AG08395 (cell line): ENCODE measurements around the gene PRPF6.

Experiments used
- DNase-seq: peaks from one replicate; pipeline ENCODE4 v3.0.0; 2012; ENCODE audit warnings: mixed read lengths, low spot score

The PRPF6 gene, protein sequence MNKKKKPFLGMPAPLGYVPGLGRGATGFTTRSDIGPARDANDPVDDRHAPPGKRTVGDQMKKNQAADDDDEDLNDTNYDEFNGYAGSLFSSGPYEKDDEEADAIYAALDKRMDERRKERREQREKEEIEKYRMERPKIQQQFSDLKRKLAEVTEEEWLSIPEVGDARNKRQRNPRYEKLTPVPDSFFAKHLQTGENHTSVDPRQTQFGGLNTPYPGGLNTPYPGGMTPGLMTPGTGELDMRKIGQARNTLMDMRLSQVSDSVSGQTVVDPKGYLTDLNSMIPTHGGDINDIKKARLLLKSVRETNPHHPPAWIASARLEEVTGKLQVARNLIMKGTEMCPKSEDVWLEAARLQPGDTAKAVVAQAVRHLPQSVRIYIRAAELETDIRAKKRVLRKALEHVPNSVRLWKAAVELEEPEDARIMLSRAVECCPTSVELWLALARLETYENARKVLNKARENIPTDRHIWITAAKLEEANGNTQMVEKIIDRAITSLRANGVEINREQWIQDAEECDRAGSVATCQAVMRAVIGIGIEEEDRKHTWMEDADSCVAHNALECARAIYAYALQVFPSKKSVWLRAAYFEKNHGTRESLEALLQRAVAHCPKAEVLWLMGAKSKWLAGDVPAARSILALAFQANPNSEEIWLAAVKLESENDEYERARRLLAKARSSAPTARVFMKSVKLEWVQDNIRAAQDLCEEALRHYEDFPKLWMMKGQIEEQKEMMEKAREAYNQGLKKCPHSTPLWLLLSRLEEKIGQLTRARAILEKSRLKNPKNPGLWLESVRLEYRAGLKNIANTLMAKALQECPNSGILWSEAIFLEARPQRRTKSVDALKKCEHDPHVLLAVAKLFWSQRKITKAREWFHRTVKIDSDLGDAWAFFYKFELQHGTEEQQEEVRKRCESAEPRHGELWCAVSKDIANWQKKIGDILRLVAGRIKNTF

DNA sequence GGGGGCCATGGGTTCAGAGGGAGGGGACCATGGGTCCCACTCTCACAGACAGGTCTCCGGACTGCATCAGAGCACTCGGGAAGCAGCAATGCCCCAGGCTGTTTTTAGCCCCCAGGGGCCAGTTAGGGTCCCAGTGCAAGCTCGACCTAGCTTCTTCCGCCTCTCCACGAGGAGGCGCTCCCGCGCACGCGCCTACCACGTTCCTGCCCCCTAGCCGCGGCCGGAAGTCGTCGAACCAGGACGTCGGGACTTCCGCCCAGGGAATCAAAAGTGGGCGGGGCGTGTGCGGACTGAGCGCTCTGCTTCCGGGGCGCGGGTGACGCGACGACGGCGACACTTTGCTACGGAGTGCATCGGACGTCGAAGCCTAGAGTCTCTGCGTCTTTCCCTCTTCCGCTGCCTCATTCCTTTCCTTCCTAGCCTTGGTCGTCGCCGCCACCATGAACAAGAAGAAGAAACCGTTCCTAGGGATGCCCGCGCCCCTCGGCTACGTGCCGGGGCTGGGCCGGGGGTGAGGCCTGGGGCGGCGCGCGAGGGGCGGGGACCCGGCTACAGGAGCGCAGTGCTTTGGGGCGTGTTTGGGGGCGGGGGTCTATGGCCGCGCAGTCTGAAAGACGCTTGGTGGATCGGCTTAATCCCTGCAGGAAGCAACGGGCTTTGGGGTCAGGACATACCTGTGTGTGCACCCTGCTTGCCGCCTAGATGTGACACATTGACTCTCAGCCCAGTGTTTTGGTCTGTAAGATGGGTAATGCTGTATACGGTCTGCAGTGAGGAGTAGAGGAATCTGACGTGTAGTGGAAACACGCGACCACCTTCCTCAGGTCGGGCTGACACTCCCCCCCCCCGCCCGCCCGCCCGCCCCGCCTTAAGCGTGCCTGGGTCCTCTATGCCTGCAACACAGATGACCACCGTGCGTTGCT lies at the start of gene PRPF6:
PRPF6 (plus strand) TSS at position 327 of the 923 bp plus-strand sequence; CDS start at position 441, 114 bp downstream.
- peak; percentile 99 for DNase-seq

- no peak for DNase-seq
These were observed 49.2 kb upstream of the PRPF6 start for GRCh38 chr20:63931735-63932134.

DNA sequence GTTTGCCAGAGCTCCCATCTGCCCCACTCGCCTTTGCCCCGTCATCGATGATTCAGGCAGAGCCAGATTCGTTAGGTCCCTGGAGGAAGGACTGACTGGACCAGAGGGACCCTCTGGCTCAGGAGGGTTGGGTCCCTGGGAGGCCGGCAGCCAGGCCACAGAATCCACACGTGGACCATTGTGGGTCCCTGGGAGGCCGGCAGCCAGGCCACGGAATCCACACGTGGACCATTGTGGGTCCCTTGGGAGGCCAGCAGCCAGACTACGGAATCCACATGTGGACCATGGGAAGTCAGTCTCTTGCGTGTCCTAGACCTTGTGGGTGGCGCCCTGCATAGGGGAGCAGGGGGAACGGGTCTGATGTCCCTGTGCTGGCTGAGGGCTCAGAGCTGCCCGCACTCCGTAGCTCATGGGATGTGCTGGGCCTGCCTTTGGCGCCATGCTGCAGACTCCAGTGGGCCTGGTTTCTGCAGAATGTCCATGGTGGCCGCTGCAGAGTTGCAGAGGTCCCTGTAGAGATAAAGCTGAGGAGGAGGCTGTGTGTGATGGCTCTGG lies 48.2 kb upstream of the PRPF6 start:
- DNase-seq, result no peak

- no peak for DNase-seq
These were observed 47.3 kb upstream of the PRPF6 start for GRCh38 chr20:63933646-63934045.

- DNase-seq, result no peak
These were observed 46.5 kb upstream of the PRPF6 start for GRCh38 chr20:63934271-63935068.

- no peak for DNase-seq
These were observed 45.5 kb upstream of the PRPF6 start for GRCh38 chr20:63935447-63935846.

- DNase-seq, result no peak
These were observed 43.3 kb upstream of the PRPF6 start for GRCh38 chr20:63937596-63937995.

DNA sequence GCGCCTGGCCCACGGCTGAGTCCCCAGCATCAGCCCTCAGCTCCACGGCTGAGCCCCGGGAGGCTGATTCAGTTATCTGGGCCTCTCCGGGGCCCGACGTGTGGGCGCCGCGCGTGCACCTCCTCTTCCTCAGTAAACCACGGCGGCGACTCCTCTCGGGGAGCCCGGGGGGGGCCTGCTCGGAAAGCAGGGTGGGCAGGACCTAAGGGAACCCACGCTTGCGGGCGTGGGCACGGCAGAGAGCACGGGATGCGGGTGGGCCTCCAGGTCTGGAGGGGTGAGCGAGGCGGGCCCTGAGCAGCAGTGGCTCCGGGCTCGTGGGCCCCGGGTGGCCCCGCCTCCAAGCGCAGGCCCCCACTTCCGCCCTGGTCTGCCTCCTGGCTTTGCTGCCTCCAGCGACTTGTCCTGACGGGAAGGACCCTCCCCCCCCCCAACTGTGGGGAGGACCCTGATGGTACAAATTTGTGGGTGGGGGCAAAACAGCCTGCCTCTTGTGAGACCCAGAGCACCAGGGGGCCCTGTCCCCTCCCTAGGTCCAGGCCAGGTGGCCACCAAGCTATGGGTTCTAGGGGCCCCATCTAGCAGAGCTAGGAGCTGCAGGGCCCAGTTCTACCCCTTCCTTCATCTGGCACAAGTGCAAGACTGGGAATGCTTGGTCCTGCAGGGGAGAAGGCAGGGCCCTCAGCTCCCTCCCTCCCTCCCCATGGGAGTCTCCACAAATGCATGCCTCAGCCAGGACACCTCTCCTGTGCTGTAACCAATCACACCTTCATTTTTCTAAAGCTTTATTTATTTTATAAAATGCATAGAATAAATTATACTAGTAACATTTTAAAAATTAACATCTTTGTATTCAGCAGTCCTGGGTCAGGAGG lies 41.6 kb upstream of the PRPF6 start:
- DNase-seq, result no peak

DNA sequence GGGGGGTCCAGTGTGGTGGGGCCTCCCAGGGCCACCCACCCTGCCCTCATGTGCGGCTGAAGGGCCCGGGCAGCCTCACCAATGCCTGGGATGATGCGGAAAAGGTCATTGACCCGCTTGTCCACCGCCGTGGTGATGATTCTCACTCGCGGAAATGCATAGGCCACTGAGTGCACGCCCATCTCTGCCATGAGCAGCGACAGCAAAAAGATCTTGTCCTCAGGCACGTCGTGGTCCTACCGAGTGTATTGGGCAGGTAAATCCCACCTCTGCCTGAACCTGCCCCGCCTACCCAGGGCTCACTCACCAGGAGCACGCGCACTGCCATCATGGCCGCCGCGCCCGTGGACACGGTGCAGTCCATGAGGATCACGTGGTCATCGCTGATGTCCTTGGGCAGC lies 40.9 kb upstream of the PRPF6 start:
- DNase-seq, result no peak

DNA sequence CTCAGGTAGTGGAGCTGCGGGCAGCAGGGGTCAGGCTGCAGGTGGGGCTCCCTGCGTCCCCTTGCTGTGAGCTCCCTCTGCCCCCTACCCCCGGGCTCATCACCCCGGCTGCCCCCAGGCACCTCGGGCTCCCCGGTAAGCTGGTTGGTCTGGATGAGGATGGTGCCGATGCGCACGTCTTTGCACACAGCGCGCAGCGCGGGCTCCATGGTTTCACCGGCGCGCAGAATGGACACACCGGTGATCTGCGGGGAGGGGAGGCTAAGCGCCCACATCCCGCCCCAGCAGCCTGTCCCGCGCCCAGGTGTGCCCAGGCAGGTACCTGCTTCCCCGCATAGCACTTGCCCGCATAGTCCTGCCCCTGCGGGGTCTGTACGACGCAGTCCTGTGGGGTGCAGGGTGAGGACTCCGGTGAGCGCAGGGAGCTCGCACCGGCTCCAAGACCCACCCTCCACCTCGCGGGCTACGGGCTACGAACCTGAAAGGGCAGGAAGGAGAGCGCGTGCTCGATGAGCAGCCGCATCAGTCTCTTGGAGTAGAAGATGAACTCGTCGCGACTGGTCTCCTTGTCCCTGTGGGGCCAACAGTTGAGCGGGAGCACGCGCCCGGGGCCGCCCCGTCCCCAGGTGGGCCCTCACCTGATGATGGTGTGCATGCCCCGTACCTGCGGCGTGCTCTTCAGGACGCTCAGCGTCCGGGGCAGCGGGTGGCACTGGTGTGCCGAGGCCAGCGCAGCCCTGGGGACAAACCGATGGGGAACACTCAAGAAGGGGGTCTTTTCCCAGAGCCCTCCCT lies 40.3 kb upstream of the PRPF6 start:
- DNase-seq, result no peak

GRCh38 chr20:63941282-63942081 lies 39.5 kb upstream of the PRPF6 start:
- DNase-seq, result peak; percentile 35

DNA sequence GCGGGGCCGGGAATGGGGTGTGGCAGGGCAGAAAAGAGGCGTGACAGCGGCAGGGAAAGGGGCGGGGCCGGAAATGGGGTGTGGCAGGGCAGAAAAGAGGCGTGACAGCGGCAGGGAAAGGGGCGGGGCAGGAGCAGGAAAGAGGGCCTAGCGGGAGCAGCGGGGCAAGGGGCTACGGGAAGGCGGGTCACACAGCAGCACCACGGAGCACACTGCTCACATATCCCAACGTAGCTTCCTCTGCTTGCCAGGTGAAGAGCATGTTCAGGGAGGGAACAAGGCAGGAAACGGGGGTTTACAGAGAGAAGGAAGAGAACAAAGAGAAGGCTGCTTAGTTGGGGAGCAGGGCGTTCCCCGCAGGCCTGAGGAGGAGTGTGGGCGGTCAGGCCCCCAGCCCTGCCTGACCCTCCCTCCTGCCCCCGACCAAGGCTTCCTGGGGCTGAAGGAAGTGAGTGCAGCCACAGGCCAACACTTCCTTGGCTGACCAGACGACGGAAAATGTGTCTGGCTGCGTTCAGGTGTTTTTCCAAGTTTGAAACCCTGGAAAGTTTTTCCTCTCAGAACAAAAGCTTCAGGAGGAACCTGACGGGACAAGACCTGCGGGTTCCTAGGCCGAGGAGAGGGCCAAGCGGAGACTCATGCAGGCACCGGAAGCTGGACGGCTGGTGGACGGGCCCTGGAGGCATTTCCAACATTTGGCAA lies 38.5 kb upstream of the PRPF6 start:
- peak; percentile 43 for DNase-seq

GRCh38 chr20:63942969-63943807 lies 37.7 kb upstream of the PRPF6 start:
- DNase-seq, result no peak

GRCh38 chr20:63943808-63944077 lies 37.2 kb upstream of the PRPF6 start:
- no peak for DNase-seq

- no peak for DNase-seq
These were observed 36.6 kb upstream of the PRPF6 start for GRCh38 chr20:63944078-63944941.
